SK-N-SH (cell line): ENCODE measurements around the gene TSPAN12. TPM values are rescaled to one million over a fixed set of nuclear protein-coding genes. Genes with fewer than 3 reads are reported as not detected.

Experiments
- CTCF ChIA-PET: fragments of 300-600, 350-600 bp; formaldehyde crosslinking; extraction: SDS; loops from one replicate; lab custom pipeline; 2021; lab: Yijun Ruan, JAX
- POLR2A ChIA-PET: fragments of 350-600 bp; sonication (Branson Sonifier 250); formaldehyde crosslinking; extraction: SDS; loops from one replicate; lab custom pipeline; 2020; ENCODE audit warnings: antibody characterized with exemption, inconsistent platforms; lab: Yijun Ruan, JAX
- DNase-seq: peaks from one replicate; pipeline ENCODE4 v3.0.0; 2012
- H2AFZ ChIP-seq: fragments of 200-600 bp; sonication (generic); 2 replicates; pipeline ENCODE4 v1.8.1; 2016; ENCODE audit warnings: antibody characterized with exemption, mild to moderate bottlenecking, low read depth
- H3F3A ChIP-seq: fragments of 200-600 bp; sonication (generic); replicated peaks from 2 replicates; pipeline ENCODE3; 2016; ENCODE audit warnings: antibody characterized with exemption, mild to moderate bottlenecking; ENCODE audit not compliant: insufficient read depth
- H3K27ac ChIP-seq, 2 experiments: fragments of 200-500 bp in 1 of 2; fragments of 200-600 bp in 1 of 2; sonication (Bioruptor generic) in 1 of 2; sonication (generic), shearing (Covaris generic) in 1 of 2; 2 replicates each; pipeline versions ENCODE4 v1.5.1 to v1.6.1; 2014 to 2016; ENCODE audit warnings: low read depth in 2 of 2, inconsistent platforms in 1 of 2, low read length in 1 of 2, mild to moderate bottlenecking in 1 of 2, mixed read lengths in 1 of 2
- H3K27me3 ChIP-seq: fragments of 200-600 bp; sonication (generic), shearing (Covaris generic); 2 replicates; pipeline ENCODE4 v1.6.1; 2016; ENCODE audit warnings: mixed run types; ENCODE audit not compliant: insufficient read depth
- H3K36me3 ChIP-seq, 2 experiments: fragments of 200-500 bp in 1 of 2; fragments of 200-600 bp in 1 of 2; sonication (Bioruptor generic) in 1 of 2; sonication (generic) in 1 of 2; replicated peaks in 1 of 2; 2 replicates each; pipeline versions ENCODE3 to v1.5.1; 2014 to 2016; ENCODE audit warnings: low read length in 1 of 2, mild to moderate bottlenecking in 1 of 2; ENCODE audit not compliant: insufficient read depth in 2 of 2, control insufficient read depth in 1 of 2
- H3K4me1 ChIP-seq, 2 experiments: fragments of 200-500 bp in 1 of 2; fragments of 200-600 bp in 1 of 2; sonication (Bioruptor generic) in 1 of 2; sonication (generic), shearing (Covaris generic) in 1 of 2; 2 replicates each; pipeline versions ENCODE4 v1.5.1 to v1.6.1; 2014 to 2016; ENCODE audit warnings: low read depth in 1 of 2, low read length in 1 of 2, mixed run types in 1 of 2; ENCODE audit not compliant: insufficient read depth in 2 of 2, control insufficient read depth in 1 of 2
- H3K4me2 ChIP-seq: fragments of 200-600 bp; sonication (generic), shearing (Covaris generic); 2 replicates; pipeline ENCODE4 v1.6.1; 2017; ENCODE audit warnings: mixed run types
- H3K4me3 ChIP-seq, 2 experiments: fragments of 200-500 bp in 1 of 2; fragments of 200-600 bp in 1 of 2; sonication (Bioruptor generic) in 1 of 2; sonication (generic), shearing (Covaris generic) in 1 of 2; 2 replicates each; pipeline versions ENCODE4 v1.5.1 to v1.8.1; 2014 to 2016; ENCODE audit warnings: low read depth in 2 of 2, inconsistent platforms in 1 of 2, low read length in 1 of 2, mild to moderate bottlenecking in 1 of 2, mixed read lengths in 1 of 2, moderate library complexity in 1 of 2
- H3K79me2 ChIP-seq: fragments of 200-600 bp; sonication (generic); 2 replicates; pipeline ENCODE4 v1.8.1; 2017; ENCODE audit warnings: mild to moderate bottlenecking; ENCODE audit not compliant: insufficient read depth
- H3K9ac ChIP-seq: fragments of 200-600 bp; sonication (generic); 2 replicates; pipeline ENCODE4 v1.6.1; 2017; ENCODE audit warnings: mixed run types
- H3K9me2 ChIP-seq: fragments of 200-600 bp; sonication (generic); 2 replicates; pipeline ENCODE4 v1.6.1; 2017; ENCODE audit warnings: mixed run types
- H3K9me3 ChIP-seq: fragments of 200-600 bp; sonication (generic); 2 replicates; pipeline ENCODE4 v1.6.1; 2017; ENCODE audit warnings: mixed run types, mild to moderate bottlenecking, moderate library complexity
- H4K20me1 ChIP-seq: fragments of 200-600 bp; sonication (generic); 2 replicates; pipeline ENCODE4 v1.6.1; 2017; ENCODE audit warnings: mild to moderate bottlenecking, mixed run types; ENCODE audit not compliant: insufficient read depth
- CHD2 ChIP-seq: fragments of 150-350 bp; IDR thresholded peaks from 2 replicates; pipeline ENCODE4 v1.6.1; 2018; ENCODE audit warnings: low read length; ENCODE audit not compliant: partially characterized antibody
- ELF1 ChIP-seq: IDR thresholded peaks from 2 replicates; pipeline ENCODE4 v1.4.0; 2012
- FOXJ3 ChIP-seq: sonication (generic); formaldehyde crosslinking; IDR thresholded peaks from 2 replicates; pipeline ENCODE4 v1.5.1; 2020; ENCODE audit warnings: mild to moderate bottlenecking, missing genetic modification reagents
- GABPA ChIP-seq: IDR thresholded peaks from 2 replicates; pipeline ENCODE4 v1.4.0; 2012; ENCODE audit warnings: low read depth, mild to moderate bottlenecking
- JUND ChIP-seq: IDR thresholded peaks from 2 replicates; pipeline ENCODE4 v1.4.0; 2012
- MEF2A ChIP-seq: IDR thresholded peaks from 2 replicates; pipeline ENCODE4 v1.4.0; 2012; ENCODE audit warnings: low read depth, borderline replicate concordance
- MXI1 ChIP-seq: IDR thresholded peaks from 2 replicates; pipeline ENCODE4 v1.6.1; 2012; ENCODE audit warnings: mild to moderate bottlenecking, low read depth, low read length, improper control_type of control experiment
- NRF1 ChIP-seq: IDR thresholded peaks from 2 replicates; pipeline ENCODE4 v1.6.1; 2012; ENCODE audit warnings: low read depth, mild to moderate bottlenecking, low read length
- POLR2AphosphoS5 ChIP-seq: IDR thresholded peaks from 2 replicates; pipeline ENCODE4 v1.6.1; 2012; ENCODE audit warnings: low read depth, low read length
- RAD21 ChIP-seq: IDR thresholded peaks from 2 replicates; pipeline ENCODE4 v1.6.1; 2012; ENCODE audit warnings: mild to moderate bottlenecking, low read length
- RCOR1 ChIP-seq: fragments of 150-350 bp; IDR thresholded peaks from 2 replicates; pipeline ENCODE4 v1.6.1; 2017; ENCODE audit warnings: antibody characterized with exemption, low read length
- RFX5 ChIP-seq: IDR thresholded peaks from 2 replicates; pipeline ENCODE4 v1.6.1; 2012; ENCODE audit warnings: mild to moderate bottlenecking, improper control_type of control experiment, low read length
- RXRA ChIP-seq: IDR thresholded peaks from 2 replicates; pipeline ENCODE4 v1.4.0; 2012; ENCODE audit warnings: low read depth, mild to moderate bottlenecking, borderline replicate concordance
- SMC3 ChIP-seq: IDR thresholded peaks from 2 replicates; pipeline ENCODE4 v1.6.1; 2012; ENCODE audit warnings: low read depth, low read length, improper control_type of control experiment
- TAF1 ChIP-seq: IDR thresholded peaks from 2 replicates; pipeline ENCODE4 v1.6.1; 2012; ENCODE audit warnings: low read depth, mild to moderate bottlenecking, low read length, moderate library complexity, borderline replicate concordance
- YY1 ChIP-seq: IDR thresholded peaks from 2 replicates; pipeline ENCODE4 v1.4.0; 2012; ENCODE audit warnings: low read depth, mild to moderate bottlenecking
- WGBS: methylation state at CpG from one replicate; pipeline ENCODE4 v1.1.6; 2017; ENCODE audit warnings: low lambda C conversion rate; 5-methylcytosine and 5-hydroxymethylcytosine counted together
- polyA plus RNA-seq, 3 experiments: library from polyadenylated mRNA; depleted of rRNA; stranded (reverse); fragments of >200 nt; gene quantifications; 2 replicates each; pipeline ENCODE4 v1.2.3, GENCODE V29; 2012
- TF ChIP-seq, protein P1 (sequence below): IDR thresholded peaks from 2 replicates; pipeline ENCODE4 v1.4.0; 2012; ENCODE audit warnings: low read depth, borderline replicate concordance
- TF ChIP-seq, protein P2 (sequence below): fragments of 150-350 bp; IDR thresholded peaks from 2 replicates; pipeline ENCODE4 v1.6.1; 2016; ENCODE audit warnings: mild to moderate bottlenecking, low read depth, low read length
- TF ChIP-seq, protein P3 (sequence below): IDR thresholded peaks from 2 replicates; pipeline ENCODE4 v1.4.0; 2012; ENCODE audit warnings: low read depth, borderline replicate concordance
- TF ChIP-seq, protein P4 (sequence below): fragments of 150-350 bp; IDR thresholded peaks from 2 replicates; pipeline ENCODE4 v1.6.1; 2017; ENCODE audit warnings: antibody characterized with exemption, low read length, low read depth, borderline replicate concordance

The TSPAN12 gene
- polyA plus RNA-seq, 1 of the 3 experiments (the other 2 are of a cell fraction): not detected

DNA sequence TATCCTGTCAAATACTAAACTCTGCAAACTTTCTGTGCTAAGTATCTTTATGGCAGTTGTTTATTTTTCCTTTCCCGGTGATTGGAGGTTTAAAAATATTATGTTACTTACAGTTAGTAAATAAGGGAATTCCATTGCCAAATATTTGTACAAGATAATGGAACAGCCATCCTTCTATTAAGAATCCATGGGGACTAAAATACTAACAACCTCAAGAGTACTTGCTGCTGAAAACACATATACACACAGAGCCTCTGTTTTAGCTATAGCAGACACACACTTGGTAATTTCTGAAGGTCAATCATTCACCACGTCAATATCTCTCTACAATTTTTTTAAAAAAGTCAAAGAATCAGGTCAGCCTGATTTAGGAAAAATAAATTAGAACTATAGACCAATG, 32.4 kb downstream of the TSPAN12 start:
- Histone ChIP-seq H3K4me1 (no peaks in the 10 kb centered on the region), H3K9ac (no peak overlapping the region), H2AFZ (no peak overlapping the region), H4K20me1 (no peaks in the 10 kb centered on the region), H3K36me3 (no peaks in the 10 kb centered on the region), H3K4me2 (no peak overlapping the region), H3K9me2 (no peaks in the 10 kb centered on the region), H3K79me2 (no peaks in the 10 kb centered on the region), H3K27ac (no peak overlapping the region), H3K4me3 (no peak overlapping the region), H3F3A (no peaks in the 10 kb centered on the region), H3K27me3 (peaks cover 6% of the 10 kb centered on the region; the same call in 1 of the 2 replicates), H3K9me3 (no peaks in the 10 kb centered on the region)
- TF ChIP-seq YY1 (no peak), POLR2AphosphoS5 (no peak), RFX5 (no peak), SMC3 (no peak), TAF1 (no peak), JUND (no peak), MXI1 (no peak), RAD21 (no peak), CHD2 (no peak), FOXJ3 (CRISPR knock-in tag) (no peak), RXRA (no peak)
- TF ChIP-seq, protein P1, sequence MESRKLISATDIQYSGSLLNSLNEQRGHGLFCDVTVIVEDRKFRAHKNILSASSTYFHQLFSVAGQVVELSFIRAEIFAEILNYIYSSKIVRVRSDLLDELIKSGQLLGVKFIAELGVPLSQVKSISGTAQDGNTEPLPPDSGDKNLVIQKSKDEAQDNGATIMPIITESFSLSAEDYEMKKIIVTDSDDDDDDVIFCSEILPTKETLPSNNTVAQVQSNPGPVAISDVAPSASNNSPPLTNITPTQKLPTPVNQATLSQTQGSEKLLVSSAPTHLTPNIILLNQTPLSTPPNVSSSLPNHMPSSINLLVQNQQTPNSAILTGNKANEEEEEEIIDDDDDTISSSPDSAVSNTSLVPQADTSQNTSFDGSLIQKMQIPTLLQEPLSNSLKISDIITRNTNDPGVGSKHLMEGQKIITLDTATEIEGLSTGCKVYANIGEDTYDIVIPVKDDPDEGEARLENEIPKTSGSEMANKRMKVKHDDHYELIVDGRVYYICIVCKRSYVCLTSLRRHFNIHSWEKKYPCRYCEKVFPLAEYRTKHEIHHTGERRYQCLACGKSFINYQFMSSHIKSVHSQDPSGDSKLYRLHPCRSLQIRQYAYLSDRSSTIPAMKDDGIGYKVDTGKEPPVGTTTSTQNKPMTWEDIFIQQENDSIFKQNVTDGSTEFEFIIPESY: no peak
- TF ChIP-seq, protein P2, sequence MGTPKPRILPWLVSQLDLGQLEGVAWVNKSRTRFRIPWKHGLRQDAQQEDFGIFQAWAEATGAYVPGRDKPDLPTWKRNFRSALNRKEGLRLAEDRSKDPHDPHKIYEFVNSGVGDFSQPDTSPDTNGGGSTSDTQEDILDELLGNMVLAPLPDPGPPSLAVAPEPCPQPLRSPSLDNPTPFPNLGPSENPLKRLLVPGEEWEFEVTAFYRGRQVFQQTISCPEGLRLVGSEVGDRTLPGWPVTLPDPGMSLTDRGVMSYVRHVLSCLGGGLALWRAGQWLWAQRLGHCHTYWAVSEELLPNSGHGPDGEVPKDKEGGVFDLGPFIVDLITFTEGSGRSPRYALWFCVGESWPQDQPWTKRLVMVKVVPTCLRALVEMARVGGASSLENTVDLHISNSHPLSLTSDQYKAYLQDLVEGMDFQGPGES: no peak
- TF ChIP-seq, protein P3, sequence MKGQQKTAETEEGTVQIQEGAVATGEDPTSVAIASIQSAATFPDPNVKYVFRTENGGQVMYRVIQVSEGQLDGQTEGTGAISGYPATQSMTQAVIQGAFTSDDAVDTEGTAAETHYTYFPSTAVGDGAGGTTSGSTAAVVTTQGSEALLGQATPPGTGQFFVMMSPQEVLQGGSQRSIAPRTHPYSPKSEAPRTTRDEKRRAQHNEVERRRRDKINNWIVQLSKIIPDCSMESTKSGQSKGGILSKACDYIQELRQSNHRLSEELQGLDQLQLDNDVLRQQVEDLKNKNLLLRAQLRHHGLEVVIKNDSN: no peak
- no peak for DNase-seq
- ChIA-PET CTCF (interaction anchor here (0.9 to 2.9 kb wide), 8 partner anchors 8 to 571 kb away, joined by 4 to 24 read pairs (median 4); partner anchors contain the start of genes FAM3C and TSPAN12), POLR2A (no interaction called here)
- WGBS: 7% methylated on average over 2 of the region's 2 CpGs

DNA sequence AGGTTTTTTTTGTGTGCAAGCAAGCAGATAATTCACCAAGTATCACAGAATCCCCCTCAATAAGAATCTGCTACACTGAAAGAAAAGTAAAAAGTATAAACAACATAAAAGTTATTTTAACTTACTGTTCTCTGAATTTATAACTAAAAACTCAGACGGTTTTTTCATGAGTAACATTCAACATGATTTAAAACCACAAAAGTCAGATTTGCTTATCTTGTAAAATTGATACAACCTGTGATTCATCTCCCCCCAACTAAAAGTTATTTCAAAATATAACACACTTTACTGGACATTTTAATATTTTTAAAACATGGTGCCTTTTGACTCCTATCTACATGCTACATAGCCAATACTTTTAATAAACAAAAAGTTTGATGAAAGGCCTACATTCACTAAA, 32.8 kb downstream of the TSPAN12 start:
- H2AFZ ChIP-seq: no peak overlapping the region
- H3K4me1 ChIP-seq: no peaks in the 10 kb centered on the region
- H3K79me2 ChIP-seq: no peaks in the 10 kb centered on the region
- H3K4me2 ChIP-seq: no peak overlapping the region
- no peaks in the 10 kb centered on the region for H3F3A ChIP-seq
- H3K9me2 ChIP-seq: no peaks in the 10 kb centered on the region
- CTCF ChIA-PET: no interaction called here
- POLR2A ChIA-PET: no interaction called here
- H3K27ac ChIP-seq: no peak overlapping the region
- H3K9ac ChIP-seq: no peak overlapping the region
- WGBS: 3% methylated on average over 1 of the region's 1 CpG
- H4K20me1 ChIP-seq: no peaks in the 10 kb centered on the region
- H3K36me3 ChIP-seq: no peaks in the 10 kb centered on the region
- no peak for DNase-seq
- peaks cover 6% of the 10 kb centered on the region; the same call in 1 of the 2 replicates for H3K27me3 ChIP-seq
- no peak overlapping the region for H3K4me3 ChIP-seq
- H3K9me3 ChIP-seq: no peaks in the 10 kb centered on the region
- TF ChIP-seq, protein P2: no peak
- TF ChIP-seq TAF1 (no peak), RCOR1 (no peak), ELF1 (no peak), SMC3 (no peak), GABPA (no peak), MEF2A (no peak), NRF1 (no peak)
- TF ChIP-seq, protein P4, sequence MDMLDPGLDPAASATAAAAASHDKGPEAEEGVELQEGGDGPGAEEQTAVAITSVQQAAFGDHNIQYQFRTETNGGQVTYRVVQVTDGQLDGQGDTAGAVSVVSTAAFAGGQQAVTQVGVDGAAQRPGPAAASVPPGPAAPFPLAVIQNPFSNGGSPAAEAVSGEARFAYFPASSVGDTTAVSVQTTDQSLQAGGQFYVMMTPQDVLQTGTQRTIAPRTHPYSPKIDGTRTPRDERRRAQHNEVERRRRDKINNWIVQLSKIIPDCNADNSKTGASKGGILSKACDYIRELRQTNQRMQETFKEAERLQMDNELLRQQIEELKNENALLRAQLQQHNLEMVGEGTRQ: no peak
